ENCODE results near the gene FAM181B. TPM values are rescaled to one million over a fixed set of nuclear protein-coding genes. Genes with fewer than 3 reads are reported as not detected.

The FAM181B gene
- polyA plus RNA-seq, 3 donors from 2014 or later = not detected

DNA sequence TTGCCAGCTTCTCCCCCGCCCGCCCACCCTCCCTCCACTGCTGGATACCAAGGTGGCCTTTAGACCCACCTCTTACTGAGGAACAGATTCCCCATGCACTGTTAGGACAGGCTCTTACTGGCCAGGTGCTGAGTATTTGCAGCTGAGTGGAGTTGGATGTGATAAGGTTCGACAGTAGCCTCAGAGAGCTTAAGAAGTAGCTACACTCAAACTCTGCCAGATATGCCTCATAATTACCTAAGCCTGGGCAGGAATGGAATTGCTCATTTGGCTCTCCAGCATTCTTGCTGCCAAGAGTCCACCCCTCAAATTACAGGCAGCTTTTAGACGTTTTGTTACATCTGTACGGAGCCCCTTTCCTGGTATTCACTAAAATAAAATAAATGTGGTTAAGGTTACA is 9.6 kb downstream of the FAM181B start:
- Mint-ChIP-seq H3K27ac (no peak overlapping the region), H3K36me3 (no peaks in the 10 kb centered on the region), H3K27me3 (ENCODE audit: low read depth in 3 of 3) (peaks cover 0 to 9% (median 0%) of the 10 kb centered on the region in 3 donors), H3K9me3 (peaks cover 0 to 4% (median under 1%) of the 10 kb centered on the region in 6 donors), H3K4me1 (no peaks in the 10 kb centered on the region), H3K4me3 (no peak overlapping the region)
- DNase-seq = no peak

GRCh38 chr11:82722231-82722630 is 11.4 kb downstream of the FAM181B start:
- Mint-ChIP-seq H3K36me3 (no peaks in the 10 kb centered on the region), H3K4me3 (no peak overlapping the region), H3K4me1 (no peaks in the 10 kb centered on the region), H3K9me3 (peaks cover 0 to 4% (median 0%) of the 10 kb centered on the region in 6 donors), H3K27me3 (ENCODE audit: low read depth in 3 of 3) (peaks cover 2 to 4% (median 3%) of the 10 kb centered on the region in 3 donors), H3K27ac (no peak overlapping the region)
- no peak for DNase-seq

DNA sequence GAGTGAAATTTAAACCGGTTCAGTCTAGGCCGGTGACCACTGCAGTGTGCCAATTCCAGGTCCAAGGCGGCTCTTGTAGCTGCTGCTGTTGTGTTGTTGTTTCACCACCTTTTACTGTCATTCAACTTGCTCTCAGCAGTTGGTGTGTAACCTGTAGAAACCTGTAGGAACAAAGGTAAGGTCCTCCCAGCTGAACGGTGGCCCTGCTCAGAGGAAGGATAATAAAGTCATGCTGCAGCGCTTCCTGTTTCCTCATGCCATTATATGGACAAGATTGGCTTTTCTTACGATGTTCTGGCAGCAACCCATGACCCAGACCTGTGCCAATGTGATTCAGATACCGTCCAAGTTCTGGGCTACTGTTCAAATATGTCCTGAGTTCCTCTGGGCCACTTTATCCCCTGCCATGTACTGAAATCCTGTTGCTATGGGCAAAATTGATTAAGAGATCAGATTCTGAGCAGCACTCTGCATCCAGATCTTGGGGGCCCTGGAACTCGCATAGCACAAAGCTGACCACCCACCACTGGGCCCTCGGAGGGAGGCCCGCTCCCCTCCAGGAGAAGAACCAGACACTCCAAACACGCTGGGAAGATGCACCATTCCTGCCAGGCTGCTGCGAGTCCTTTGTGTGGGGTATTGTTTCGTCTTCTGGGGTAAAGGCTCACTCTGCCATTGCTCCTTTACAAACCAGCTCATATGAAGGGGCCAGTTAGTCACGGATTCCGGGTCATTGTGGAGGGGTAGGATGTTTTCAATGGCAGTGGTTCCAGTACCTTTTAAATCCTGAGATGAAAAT is 13.2 kb downstream of the FAM181B start:
- no peaks in the 10 kb centered on the region for H3K9me3 Mint-ChIP-seq
- DNase-seq = no peak
- peaks cover 2 to 4% (median 3%) of the 10 kb centered on the region in 3 donors for H3K27me3 Mint-ChIP-seq (ENCODE audit: low read depth in 3 of 3)
- no peaks in the 10 kb centered on the region for H3K4me1 Mint-ChIP-seq
- H3K36me3 Mint-ChIP-seq = no peaks in the 10 kb centered on the region
- no peak overlapping the region for H3K4me3 Mint-ChIP-seq
- no peak overlapping the region for H3K27ac Mint-ChIP-seq

GRCh38 chr11:82719361-82720105 is 14.1 kb downstream of the FAM181B start:
- Mint-ChIP-seq H3K4me1 (no peaks in the 10 kb centered on the region), H3K36me3 (no peaks in the 10 kb centered on the region), H3K27ac (no peak overlapping the region), H3K9me3 (no peaks in the 10 kb centered on the region), H3K27me3 (ENCODE audit: low read depth in 3 of 3) (peaks cover 2 to 4% (median 3%) of the 10 kb centered on the region in 3 donors), H3K4me3 (no peak overlapping the region)
- no peak for DNase-seq

GRCh38 chr11:82718821-82719220 is 14.8 kb downstream of the FAM181B start:
- no peak for DNase-seq
- Mint-ChIP-seq H3K9me3 (no peaks in the 10 kb centered on the region), H3K27ac (no peak overlapping the region), H3K36me3 (no peaks in the 10 kb centered on the region), H3K4me1 (no peaks in the 10 kb centered on the region), H3K27me3 (ENCODE audit: low read depth in 3 of 3) (peaks cover 2 to 4% (median 3%) of the 10 kb centered on the region in 3 donors), H3K4me3 (no peak overlapping the region)

- H3K27me3 Mint-ChIP-seq (ENCODE audit: low read depth in 3 of 3) = peaks cover 2 to 4% (median 3%) of the 10 kb centered on the region in 3 donors
- H3K27ac Mint-ChIP-seq = no peak overlapping the region
- no peak overlapping the region for H3K4me3 Mint-ChIP-seq
- no peaks in the 10 kb centered on the region for H3K9me3 Mint-ChIP-seq
- no peak for DNase-seq
- no peaks in the 10 kb centered on the region for H3K36me3 Mint-ChIP-seq
- H3K4me1 Mint-ChIP-seq = no peaks in the 10 kb centered on the region
Measured at GRCh38 chr11:82718307-82718706, 15.4 kb downstream of the FAM181B start.

- peaks cover 0 to 3% (median 2%) of the 10 kb centered on the region in 3 donors for H3K27me3 Mint-ChIP-seq (ENCODE audit: low read depth in 3 of 3)
- H3K4me3 Mint-ChIP-seq = no peak overlapping the region
- H3K36me3 Mint-ChIP-seq = no peaks in the 10 kb centered on the region
Measured at GRCh38 chr11:82714346-82715174, 19.1 kb downstream of the FAM181B start.

GRCh38 chr11:82711648-82712047 is 22.0 kb downstream of the FAM181B start:
- DNase-seq = no peak
- Mint-ChIP-seq H3K36me3 (no peaks in the 10 kb centered on the region), H3K4me1 (no peaks in the 10 kb centered on the region), H3K27ac (no peak overlapping the region), H3K4me3 (no peak overlapping the region), H3K27me3 (ENCODE audit: low read depth in 3 of 3) (peaks cover 2 to 7% (median 3%) of the 10 kb centered on the region in 3 donors), H3K9me3 (no peaks in the 10 kb centered on the region)

More at GRCh38 chr11:82714346-82715174, 19.1 kb downstream of the FAM181B start:
- Mint-ChIP-seq H3K9me3 (no peaks in the 10 kb centered on the region), H3K4me1 (no peaks in the 10 kb centered on the region), H3K27ac (no peak overlapping the region)
- DNase-seq = no peak

- Mint-ChIP-seq H3K36me3 (no peaks in the 10 kb centered on the region), H3K27ac (no peak overlapping the region), H3K4me3 (no peak overlapping the region), H3K9me3 (no peaks in the 10 kb centered on the region), H3K4me1 (no peaks in the 10 kb centered on the region), H3K27me3 (ENCODE audit: low read depth in 3 of 3) (peaks cover 2 to 5% (median 3%) of the 10 kb centered on the region in 3 donors)
- DNase-seq = no peak
Measured at GRCh38 chr11:82703796-82704195, 29.9 kb downstream of the FAM181B start.

DNA sequence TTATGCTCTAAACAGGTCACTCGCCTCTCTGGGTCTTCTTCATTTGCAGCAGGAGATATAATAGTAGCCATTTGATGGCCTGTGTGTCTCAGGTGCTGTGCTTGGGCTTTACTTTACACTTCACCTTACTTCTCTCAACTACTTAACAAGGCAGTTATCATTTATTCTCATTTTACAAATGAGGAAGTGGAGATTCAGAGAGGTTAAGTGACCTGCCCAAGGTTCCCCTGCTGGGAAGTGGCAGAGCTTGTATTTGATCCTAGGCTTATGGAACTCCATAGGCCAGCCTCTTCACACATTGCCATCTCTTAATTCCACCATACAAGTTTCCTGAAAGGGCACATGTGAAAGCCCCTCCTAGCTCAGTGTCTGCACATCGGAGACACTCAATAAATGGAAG is 30.4 kb downstream of the FAM181B start:
- DNase-seq = no peak
- no peak overlapping the region for H3K4me3 Mint-ChIP-seq
- no peaks in the 10 kb centered on the region for H3K9me3 Mint-ChIP-seq
- H3K27me3 Mint-ChIP-seq (ENCODE audit: low read depth in 3 of 3) = peaks cover 2 to 5% (median 3%) of the 10 kb centered on the region in 3 donors
- no peak overlapping the region for H3K27ac Mint-ChIP-seq
- no peaks in the 10 kb centered on the region for H3K36me3 Mint-ChIP-seq
- H3K4me1 Mint-ChIP-seq = no peaks in the 10 kb centered on the region

GRCh38 chr11:82701847-82702520 is 31.7 kb downstream of the FAM181B start:
- H3K27ac Mint-ChIP-seq = no peak overlapping the region
- H3K4me1 Mint-ChIP-seq = no peaks in the 10 kb centered on the region
- H3K4me3 Mint-ChIP-seq = no peak overlapping the region
- H3K36me3 Mint-ChIP-seq = no peaks in the 10 kb centered on the region
- H3K27me3 Mint-ChIP-seq (ENCODE audit: low read depth in 3 of 3) = no peaks in the 10 kb centered on the region
- H3K9me3 Mint-ChIP-seq = no peaks in the 10 kb centered on the region
- no peak for DNase-seq

GRCh38 chr11:82698576-82699352 is 34.9 kb downstream of the FAM181B start:
- no peaks in the 10 kb centered on the region for H3K36me3 Mint-ChIP-seq
- no peaks in the 10 kb centered on the region for H3K9me3 Mint-ChIP-seq
- no peaks in the 10 kb centered on the region for H3K4me1 Mint-ChIP-seq
- no peak overlapping the region for H3K27ac Mint-ChIP-seq
- DNase-seq = no peak
- H3K27me3 Mint-ChIP-seq (ENCODE audit: low read depth in 3 of 3) = peaks cover 0 to 5% (median 0%) of the 10 kb centered on the region in 3 donors
- no peak overlapping the region for H3K4me3 Mint-ChIP-seq

DNA sequence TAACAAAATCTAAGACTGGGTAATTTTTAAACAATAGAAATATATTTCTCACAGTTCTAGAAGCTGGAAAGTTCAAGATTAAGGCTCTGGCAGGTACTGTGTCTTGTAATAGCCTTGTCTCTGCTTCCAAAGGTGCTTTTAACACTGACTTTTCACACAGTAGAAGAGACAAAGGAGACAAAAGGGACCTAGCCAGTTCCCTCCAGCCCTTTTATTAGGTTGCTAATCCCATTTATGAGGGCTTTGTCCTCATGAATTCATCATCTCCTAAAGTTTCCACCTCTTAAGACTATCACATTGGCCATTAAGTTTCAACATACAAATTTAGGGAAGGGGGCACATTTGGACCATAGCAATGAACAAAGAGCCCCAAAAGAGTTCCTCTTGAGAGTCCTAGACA is 40.7 kb downstream of the FAM181B start:
- H3K4me1 Mint-ChIP-seq = no peaks in the 10 kb centered on the region
- H3K4me3 Mint-ChIP-seq = no peak overlapping the region
- peaks cover 0 to 5% (median 3%) of the 10 kb centered on the region in 3 donors for H3K27me3 Mint-ChIP-seq (ENCODE audit: low read depth in 3 of 3)
- no peak overlapping the region for H3K27ac Mint-ChIP-seq
- DNase-seq = no peak
- H3K36me3 Mint-ChIP-seq = no peaks in the 10 kb centered on the region
- no peaks in the 10 kb centered on the region for H3K9me3 Mint-ChIP-seq

All from immature natural killer cell (primary cell).